Fibroblast of the aortic adventitia (primary cell): ENCODE data around the gene CRIP1. TPM values are rescaled to one million over a fixed set of nuclear protein-coding genes. Genes with fewer than 3 reads are reported as not detected.

Source experiments
- DNase-seq: peaks from one replicate; pipeline ENCODE4 v3.0.0-alpha.2; 2010; ENCODE audit warnings: low read depth
- H3K4me3 ChIP-seq: 2 replicates; pipeline ENCODE4 v1.5.1; 2011; ENCODE audit warnings: low read depth, mild to moderate bottlenecking, control low read depth, low read length, moderate library complexity
- total RNA-seq: library from RNA; depleted of rRNA; stranded (reverse); fragments of >200 nt; gene quantifications from 2 replicates; pipeline ENCODE4 v1.2.3, GENCODE V29; 2012; ENCODE audit warnings: low replicate concordance
- TF ChIP-seq, protein P1 (sequence below): IDR thresholded peaks from 2 replicates; pipeline ENCODE4 v1.5.1; 2011; ENCODE audit warnings: mild to moderate bottlenecking, low read length, control low read depth, inconsistent platforms; ENCODE audit not compliant: insufficient read depth

Gene CRIP1
- total RNA-seq, 1 donor = 9.4 TPM

DNA sequence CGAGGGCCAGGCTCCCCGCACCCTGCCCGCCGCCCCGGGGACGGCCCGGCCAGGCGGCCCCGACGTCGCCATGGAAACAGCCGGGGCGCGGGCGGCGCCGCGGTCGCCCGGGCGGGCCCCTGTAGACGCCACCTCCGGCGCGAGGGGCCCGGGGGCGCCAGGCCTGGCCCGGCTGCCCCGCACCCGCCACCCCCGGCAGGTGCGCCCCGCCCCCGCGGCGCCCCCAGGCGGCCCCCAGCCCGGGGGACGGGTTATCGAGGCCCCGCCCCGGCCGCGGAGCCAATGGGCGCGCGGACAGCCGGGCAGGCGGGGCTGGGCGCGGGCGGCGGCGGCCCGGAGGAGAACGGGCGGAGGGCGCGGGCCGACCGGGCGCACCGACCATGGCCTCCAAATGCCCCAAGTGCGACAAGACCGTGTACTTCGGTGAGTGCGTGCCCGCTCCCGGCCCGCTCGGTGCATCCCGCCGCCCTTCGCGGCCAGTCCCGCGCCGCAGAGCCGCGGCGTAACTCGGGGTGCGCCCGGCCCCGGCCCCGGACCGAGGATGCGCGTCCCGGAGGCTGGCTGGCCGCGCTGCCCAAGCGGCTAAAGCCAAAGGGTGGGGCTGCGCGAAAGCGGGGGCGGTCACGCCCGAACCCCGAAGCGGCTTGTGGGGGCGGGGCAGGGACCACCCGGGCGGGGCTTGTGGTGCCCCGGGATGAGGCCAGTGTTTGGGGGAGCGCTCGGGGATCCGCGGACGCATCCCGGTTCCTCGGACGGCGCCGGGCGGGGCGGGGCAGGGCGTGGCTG lies 12.0 kb upstream of the CRIP1 start, which contains the start of gene CRIP2:
Gene CRIP2 (plus strand): TSS at position 339 of the 786 bp plus-strand sequence. CDS start 42 bp downstream, at position 381.
- H3K4me3 ChIP-seq = peak within 1 kb of the TSS; percentile 76
- no peak for DNase-seq
- TF ChIP-seq, protein P1, sequence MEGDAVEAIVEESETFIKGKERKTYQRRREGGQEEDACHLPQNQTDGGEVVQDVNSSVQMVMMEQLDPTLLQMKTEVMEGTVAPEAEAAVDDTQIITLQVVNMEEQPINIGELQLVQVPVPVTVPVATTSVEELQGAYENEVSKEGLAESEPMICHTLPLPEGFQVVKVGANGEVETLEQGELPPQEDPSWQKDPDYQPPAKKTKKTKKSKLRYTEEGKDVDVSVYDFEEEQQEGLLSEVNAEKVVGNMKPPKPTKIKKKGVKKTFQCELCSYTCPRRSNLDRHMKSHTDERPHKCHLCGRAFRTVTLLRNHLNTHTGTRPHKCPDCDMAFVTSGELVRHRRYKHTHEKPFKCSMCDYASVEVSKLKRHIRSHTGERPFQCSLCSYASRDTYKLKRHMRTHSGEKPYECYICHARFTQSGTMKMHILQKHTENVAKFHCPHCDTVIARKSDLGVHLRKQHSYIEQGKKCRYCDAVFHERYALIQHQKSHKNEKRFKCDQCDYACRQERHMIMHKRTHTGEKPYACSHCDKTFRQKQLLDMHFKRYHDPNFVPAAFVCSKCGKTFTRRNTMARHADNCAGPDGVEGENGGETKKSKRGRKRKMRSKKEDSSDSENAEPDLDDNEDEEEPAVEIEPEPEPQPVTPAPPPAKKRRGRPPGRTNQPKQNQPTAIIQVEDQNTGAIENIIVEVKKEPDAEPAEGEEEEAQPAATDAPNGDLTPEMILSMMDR = no peak

DNA sequence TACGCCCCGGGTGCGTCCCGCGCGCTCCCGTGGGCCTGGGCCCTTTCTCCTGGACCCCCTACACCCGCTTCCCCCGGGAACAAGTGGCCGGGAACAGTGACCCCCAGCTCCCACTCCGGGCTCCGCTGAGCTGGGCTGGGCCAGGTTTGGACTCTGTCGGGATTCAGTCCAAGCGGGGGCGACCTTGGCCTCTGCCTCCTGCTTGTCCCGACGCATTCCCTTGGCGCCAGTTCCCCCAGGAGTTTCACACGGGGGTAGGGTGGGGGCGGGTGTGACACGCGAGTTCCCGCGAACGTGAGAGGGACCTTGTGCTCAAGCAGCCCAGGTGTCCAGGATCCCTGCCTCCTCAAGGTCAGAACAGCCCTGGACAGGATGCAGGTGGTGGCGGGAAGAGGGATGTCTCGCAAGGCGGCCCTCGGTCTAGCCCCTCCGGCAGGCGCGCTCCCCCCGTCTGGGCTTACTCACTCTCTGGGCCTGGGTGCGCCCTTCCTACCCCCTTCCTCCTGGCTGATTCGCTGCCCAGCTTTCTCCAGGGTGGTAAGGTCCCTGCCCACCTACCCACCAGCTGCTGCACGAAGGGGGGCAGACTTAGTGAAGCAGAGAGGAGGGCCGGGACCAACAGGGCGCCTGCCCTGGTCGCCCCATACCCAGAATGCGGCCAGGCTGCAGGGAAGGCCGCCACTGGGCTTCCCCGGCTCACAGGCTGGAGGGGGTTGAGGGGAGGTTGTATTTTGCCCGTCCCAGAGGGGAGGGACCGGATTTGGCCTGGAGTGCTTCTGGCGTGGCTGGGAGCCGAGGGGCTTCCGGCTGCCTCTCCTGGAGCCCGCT lies 11.2 kb upstream of the CRIP1 start:
- TF ChIP-seq, protein P1 = no peak
- H3K4me3 ChIP-seq = peak overlapping the region; percentile 76
- peak; percentile 50 for DNase-seq

DNA sequence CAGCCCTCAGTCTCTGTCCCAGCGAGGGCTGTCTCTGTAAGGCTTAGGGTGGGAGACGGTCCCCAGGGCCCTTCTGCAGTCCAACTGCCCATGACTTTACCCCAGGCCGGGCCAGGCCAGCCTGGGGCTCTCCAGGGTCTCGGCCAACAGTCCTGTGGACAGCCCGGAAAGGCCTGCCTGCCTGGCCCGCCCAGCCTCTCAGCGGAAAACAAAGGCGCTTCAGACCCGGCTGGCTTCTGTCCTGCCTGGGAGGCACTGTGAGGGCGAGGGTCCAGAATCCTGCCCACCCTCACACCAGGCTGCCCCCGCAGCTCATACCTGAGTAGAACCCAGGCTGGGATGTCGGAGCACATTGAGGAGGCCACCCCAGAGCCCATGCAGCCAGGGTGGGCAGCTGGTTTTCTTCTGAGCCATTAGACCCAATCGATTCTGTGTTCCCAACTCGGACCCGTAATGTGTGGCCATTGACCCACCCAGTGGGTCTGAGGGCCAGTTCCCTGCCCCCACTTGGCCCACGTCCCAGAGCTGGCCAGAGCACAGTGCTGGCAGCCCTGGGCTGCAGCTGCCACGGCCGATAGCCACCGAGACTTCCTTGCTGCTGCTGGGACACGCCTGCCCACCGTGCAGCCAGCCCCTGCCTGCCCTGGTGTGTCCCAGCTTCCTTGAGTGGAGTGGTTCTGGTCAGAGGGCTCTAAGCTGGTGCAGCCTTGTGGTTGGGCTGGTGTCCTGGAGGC lies 10.4 kb upstream of the CRIP1 start:
- peak; percentile 42 for DNase-seq
- TF ChIP-seq, protein P1 = no peak
- peak overlapping the region; percentile 76 for H3K4me3 ChIP-seq

DNA sequence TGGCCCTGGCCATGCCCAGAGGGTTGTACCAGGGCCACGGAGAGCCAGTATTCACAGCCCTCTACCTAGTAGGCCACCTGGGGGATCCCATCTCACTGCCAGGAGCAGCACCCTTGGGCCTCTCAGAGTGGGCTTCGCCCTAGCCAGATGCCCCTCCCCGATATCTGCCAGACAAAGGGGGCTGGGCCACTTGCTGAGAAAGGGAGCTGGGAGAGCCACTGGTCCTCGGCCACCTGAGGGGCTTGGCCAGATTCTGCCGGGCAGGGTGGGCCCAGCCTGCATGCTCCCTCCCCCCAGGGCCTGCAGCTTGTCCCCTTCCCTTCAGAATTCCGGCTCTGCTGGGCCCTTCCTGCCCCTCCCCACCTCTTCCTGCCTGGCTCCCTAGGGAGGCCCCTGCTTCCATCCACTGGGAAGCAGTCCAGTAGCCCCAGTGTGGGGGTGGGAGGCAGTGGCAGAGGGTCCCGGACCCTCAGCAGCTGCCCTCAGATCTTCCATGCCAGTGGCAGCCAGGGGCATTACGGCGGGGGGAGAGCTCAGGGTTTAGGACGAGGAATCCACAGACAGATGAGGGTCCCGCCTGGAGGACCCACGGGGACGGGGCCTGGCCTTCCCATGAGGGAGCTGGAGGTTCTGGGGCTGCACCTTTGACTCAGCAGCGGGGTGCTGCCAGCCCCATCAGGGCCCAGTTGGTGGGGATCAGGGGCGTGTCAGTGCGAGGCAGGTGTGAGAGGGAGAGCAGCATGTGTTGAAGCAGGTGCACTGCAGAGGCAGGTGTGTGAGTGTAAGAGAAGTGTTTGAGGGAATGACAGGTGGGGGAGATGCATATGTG lies 9.6 kb upstream of the CRIP1 start:
- TF ChIP-seq, protein P1 = no peak
- H3K4me3 ChIP-seq = peak overlapping the region; percentile 76

DNA sequence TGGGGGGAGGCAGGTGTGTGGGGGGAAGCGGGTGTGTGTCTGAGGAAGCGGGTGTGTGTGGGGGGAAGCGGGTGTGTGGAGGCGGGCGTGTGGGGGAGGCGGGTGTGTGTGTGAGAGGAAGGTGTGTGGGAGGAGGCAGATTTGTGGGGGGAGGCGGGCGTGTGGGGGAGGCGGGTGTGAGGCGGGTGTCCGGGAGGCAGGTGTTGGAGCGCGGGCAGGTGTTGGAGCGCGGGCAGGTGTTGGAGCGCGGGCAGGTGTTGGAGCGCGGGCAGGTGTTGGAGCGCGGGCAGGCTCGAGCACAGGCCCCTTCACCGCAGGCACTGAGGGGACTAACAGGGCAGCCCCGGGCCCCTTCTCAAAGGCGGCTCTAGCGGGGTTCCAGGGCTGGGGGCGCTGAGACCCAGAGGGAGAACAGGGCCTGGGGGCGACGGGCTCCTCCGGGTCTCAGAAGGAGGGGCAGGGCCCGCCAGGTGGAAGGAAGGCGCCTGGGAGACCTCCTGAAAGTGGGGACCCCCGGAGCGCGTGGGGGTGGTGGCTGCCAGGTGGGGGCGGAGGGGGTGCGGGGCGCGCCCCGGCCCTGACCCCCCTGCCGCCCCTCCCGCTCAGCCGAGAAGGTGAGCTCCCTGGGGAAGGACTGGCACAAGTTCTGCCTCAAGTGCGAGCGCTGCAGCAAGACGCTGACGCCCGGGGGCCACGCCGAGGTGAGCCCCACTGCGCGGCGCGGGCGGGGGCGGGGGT lies 8.9 kb upstream of the CRIP1 start:
- H3K4me3 ChIP-seq = no peak overlapping the region
- no peak for DNase-seq
- TF ChIP-seq, protein P1 = no peak

More for the DNA sequence above, 9.6 kb upstream of the CRIP1 start:
- no peak for DNase-seq
